Measurements from ENCODE around the gene HOXA7.

- TF ChIP-seq CTCF (IDR thresholded peaks at IDR 0.05) (no peak), POLR2A (IDR thresholded peaks at IDR 0.05) (no peak)
These were observed 44.1 kb downstream of the HOXA7 start for GRCh38 chr7:27112361-27112760.
